ENCODE measurements around the gene S100A7. TPM values are rescaled to one million over a fixed set of nuclear protein-coding genes. Genes with fewer than 3 reads are reported as not detected.

S100A7 gene
- total and polyA plus RNA-seq, 2 experiments from 2014 or later: not detected

GRCh38 chr1:153485863-153486262 is 25.4 kb upstream of the S100A7 start:
- H3K36me3 ChIP-seq: no peaks in the 10 kb centered on the region
- TF ChIP-seq CTCF (IDR thresholded peaks at IDR 0.05; ENCODE audit: low read depth, low read length): no peak
- H3K4me3 ChIP-seq: no peak overlapping the region
- H3K27me3 ChIP-seq: no peaks in the 10 kb centered on the region
- H3K9me3 ChIP-seq (ENCODE audit: low read depth): no peaks in the 10 kb centered on the region
- H3K4me1 ChIP-seq (ENCODE audit: low read depth): peaks cover 20% of the 10 kb centered on the region
- peak in 1 of 2 donors; percentile 38 for DNase-seq (ENCODE audit: low read depth in 1 of 2, low spot score in 1 of 2)
- H3K27ac ChIP-seq: no peak overlapping the region

- no peaks in the 10 kb centered on the region for H3K9me3 ChIP-seq (ENCODE audit: low read depth)
- DNase-seq (ENCODE audit: low read depth in 1 of 2, low spot score in 1 of 2): no peak
- no peaks in the 10 kb centered on the region for H3K36me3 ChIP-seq
- no peak for TF ChIP-seq CTCF (IDR thresholded peaks at IDR 0.05; ENCODE audit: low read depth, low read length)
- peaks cover 13% of the 10 kb centered on the region for H3K4me1 ChIP-seq (ENCODE audit: low read depth)
- H3K4me3 ChIP-seq: no peak overlapping the region
- no peaks in the 10 kb centered on the region for H3K27me3 ChIP-seq
- no peak overlapping the region for H3K27ac ChIP-seq
Observed at GRCh38 chr1:153483776-153484175, 23.3 kb upstream of the S100A7 start.

- Histone ChIP-seq H3K4me3 (no peak overlapping the region), H3K36me3 (no peaks in the 10 kb centered on the region), H3K9me3 (ENCODE audit: low read depth) (no peaks in the 10 kb centered on the region), H3K27ac (no peak overlapping the region), H3K4me1 (ENCODE audit: low read depth) (peaks cover 16% of the 10 kb centered on the region), H3K27me3 (no peaks in the 10 kb centered on the region)
- peak in 1 of 2 donors; percentile 41 for DNase-seq (ENCODE audit: low read depth in 1 of 2, low spot score in 1 of 2)
- no peak for TF ChIP-seq CTCF (IDR thresholded peaks at IDR 0.05; ENCODE audit: low read depth, low read length)
Observed at GRCh38 chr1:153481124-153481523, 20.7 kb upstream of the S100A7 start.

GRCh38 chr1:153478692-153479618 is 18.5 kb upstream of the S100A7 start:
- Histone ChIP-seq H3K4me1 (ENCODE audit: low read depth) (peaks cover 16% of the 10 kb centered on the region), H3K27ac (peak overlapping the region; percentile 90), H3K9me3 (ENCODE audit: low read depth) (no peaks in the 10 kb centered on the region), H3K36me3 (no peaks in the 10 kb centered on the region), H3K4me3 (no peak overlapping the region), H3K27me3 (no peaks in the 10 kb centered on the region)
- no peak for TF ChIP-seq CTCF (IDR thresholded peaks at IDR 0.05; ENCODE audit: low read depth, low read length)
- DNase-seq (ENCODE audit: low read depth in 1 of 2, low spot score in 1 of 2): no peak

GRCh38 chr1:153478047-153478691 is 17.7 kb upstream of the S100A7 start:
- DNase-seq (ENCODE audit: low read depth in 1 of 2, low spot score in 1 of 2): peak in 1 of 2 donors; percentile 57
- no peaks in the 10 kb centered on the region for H3K27me3 ChIP-seq
- TF ChIP-seq CTCF (IDR thresholded peaks at IDR 0.05; ENCODE audit: low read depth, low read length): no peak
- no peaks in the 10 kb centered on the region for H3K36me3 ChIP-seq
- peaks cover 14% of the 10 kb centered on the region for H3K4me1 ChIP-seq (ENCODE audit: low read depth)
- no peak overlapping the region for H3K4me3 ChIP-seq
- H3K27ac ChIP-seq: peak overlapping the region; percentile 90
- no peaks in the 10 kb centered on the region for H3K9me3 ChIP-seq (ENCODE audit: low read depth)

All from cardiac muscle cell (in vitro differentiated cells and primary cell).